HK-2 (cell line): ENCODE results near the gene GABRR3.

Source experiments
- DNase-seq: peaks from one replicate; pipeline ENCODE4 v3.0.0-alpha.2; 2018; ENCODE audit not compliant: unreplicated experiment

GABRR3 gene

DNA sequence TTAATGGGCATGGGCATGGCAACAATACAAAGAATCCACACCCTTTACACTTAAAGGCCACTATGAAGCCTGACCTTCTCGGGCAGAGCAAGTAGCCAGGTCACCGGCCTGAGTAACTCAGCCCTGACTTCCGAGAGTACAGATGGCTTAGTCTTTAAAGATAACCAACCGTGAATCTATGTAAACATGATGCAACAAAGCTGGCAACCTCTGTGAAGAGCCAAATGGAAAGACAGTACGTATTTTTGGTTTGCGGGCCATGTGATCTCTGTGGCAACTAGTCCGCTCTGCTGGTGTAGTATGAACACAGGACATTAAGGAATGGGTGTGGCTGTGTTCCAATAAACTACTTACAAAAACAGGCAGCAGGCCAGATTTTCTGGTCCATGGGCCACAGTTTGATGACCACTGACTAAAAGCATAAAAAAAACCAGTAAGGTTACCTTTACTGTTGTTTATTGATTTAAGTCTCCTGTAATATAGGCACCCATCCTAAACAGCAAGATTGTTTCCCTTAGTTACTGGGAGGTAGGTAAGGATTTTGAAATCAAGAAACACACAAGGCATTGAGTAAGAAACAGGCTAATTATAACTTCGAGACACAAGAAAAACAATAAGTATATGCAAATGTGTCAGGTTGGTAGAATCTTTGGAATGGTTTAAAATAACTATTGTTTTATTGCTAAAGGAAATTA lies 77.4 kb downstream of the GABRR3 start:
- DNase-seq = no peak

DNA sequence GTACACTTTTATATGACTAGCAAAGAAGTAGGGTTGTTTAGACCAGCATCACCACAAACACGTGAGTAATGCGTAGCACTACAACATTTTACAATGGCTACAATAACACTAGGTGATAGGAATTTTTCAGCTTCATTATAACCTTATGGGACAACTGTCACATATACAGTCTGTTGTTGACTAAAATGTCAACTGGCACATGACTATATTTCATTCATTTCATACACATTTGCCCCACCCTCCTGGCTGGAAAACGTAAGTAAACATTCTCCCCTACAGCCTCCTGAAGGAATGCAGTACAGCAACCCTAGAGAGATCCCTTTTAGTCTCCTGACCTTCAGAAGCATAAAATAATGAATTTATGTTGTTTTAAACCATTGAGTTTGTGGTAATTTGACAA lies 79.1 kb downstream of the GABRR3 start:
- DNase-seq = no peak

DNA sequence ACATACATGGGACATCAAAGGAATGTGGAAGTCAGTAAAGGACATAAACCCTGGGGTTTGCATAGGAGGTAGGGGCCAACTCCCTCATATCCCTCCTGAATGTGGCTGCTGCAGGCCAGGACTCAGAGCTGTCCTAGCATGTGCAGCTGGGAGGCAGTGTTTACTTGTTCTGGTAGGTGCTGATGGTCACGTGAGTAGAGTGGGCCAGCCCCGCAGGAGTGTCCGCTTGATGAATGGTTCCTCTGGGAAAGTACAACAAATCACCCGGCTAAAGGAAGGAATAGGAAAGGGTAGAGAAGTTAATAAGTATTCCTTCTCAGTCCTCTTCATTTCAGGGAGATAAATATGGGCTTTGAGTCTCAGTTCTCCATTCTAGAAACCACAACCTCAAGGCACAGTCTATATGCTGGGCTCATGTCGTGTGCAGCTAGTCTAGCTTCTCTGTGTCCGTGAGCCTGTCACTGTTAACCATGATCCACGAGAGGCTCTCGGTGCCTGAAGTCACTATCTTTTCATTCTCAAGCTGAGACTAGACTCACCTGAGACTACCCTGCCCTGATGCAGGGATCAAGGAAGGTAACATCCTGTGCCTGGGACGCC lies 80.8 kb downstream of the GABRR3 start:
- DNase-seq = no peak

DNA sequence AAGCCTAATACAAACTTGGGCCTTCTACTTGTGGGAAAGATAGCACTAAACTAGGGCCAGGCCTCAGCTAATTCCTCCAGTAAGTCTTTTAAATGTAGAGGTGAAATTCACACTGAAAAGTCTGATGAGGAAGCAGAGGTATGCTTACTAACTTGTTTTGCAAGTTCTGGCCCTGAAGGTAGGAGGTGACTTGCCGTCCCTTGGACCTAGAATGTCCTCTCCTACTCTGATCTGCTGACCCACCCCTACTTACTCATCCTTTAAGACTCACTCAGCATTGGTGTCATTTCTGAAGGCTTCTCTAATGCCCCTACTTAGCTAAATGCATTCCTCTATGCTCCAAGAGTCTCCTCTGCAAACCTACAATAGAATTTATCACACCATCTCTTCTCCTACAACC lies 82.2 kb downstream of the GABRR3 start:
- DNase-seq = no peak

DNA sequence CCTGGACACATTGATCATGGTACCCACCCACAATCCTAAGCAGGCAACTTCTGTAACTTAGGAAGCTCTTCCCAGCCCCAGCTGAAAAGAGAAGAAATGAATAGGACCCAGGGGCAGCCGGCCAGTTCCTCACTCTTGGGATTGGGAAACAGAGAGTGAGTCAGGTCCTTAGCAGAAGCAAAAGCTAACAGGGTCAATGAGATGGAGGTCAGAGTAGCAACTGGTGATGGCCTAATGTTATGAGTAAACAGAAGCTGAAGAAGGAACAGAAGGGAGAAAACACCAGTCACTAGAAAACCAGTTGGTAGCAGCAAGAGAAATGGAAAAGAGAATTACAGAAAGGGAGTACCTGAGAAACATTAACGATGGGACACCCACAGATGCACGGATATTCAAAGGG lies 82.8 kb downstream of the GABRR3 start:
- no peak for DNase-seq

DNA sequence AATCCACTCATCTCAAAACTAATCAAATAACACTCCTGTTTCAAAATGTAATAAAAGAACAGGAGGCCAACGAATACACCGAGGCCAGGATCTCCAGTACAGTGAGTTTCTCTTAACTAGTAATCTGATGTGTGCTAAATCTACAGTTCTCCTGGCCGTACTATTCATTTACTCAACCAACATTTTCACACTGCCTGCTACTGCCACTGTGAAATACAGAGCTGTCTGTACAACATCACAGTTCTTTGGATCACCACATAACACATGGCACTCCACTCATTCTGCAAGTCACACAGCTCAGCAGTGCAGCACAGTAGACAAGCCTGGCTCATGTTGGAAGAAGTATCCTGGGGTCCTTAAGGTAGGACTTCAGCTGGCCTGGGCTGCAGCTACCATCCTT lies 84.8 kb downstream of the GABRR3 start:
- no peak for DNase-seq

DNA sequence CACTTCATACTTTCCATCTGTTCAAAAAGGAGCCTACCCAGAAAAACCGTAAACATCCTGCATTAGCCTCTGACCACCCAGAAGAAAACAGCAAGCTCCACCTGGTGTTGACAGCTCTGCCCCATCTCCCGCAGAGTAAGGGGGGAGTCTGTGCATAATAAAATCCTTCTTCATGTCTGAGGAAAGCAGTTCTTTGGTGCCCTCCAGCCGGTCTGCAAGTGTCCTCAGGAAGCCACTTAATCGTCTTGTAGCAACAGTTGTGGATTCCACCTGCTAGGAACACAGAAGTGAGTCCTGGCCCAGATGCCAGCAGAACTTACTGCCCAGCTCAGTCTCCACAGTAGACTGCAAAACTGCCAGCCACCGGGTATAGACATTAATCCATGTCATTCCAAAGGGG lies 85.4 kb downstream of the GABRR3 start:
- DNase-seq = no peak

DNA sequence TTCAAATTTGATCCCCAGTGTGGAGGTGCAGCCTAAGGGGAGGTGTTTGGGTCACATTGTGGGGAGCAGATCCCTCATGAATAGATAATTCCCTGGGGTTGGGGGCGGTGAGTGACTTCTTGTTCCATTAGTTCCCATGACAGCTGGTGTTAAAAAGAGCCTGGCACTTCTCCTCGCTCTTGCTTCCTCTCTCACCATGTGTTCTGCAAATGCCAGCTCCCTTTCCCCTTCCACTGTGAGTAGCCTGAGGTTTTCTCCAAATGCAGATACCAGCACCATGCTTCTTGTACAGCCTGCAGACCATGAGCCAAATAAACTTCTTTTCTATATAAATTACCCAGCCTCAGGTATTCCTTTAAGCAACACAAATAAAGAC lies 86.0 kb downstream of the GABRR3 start:
- DNase-seq = no peak

DNA sequence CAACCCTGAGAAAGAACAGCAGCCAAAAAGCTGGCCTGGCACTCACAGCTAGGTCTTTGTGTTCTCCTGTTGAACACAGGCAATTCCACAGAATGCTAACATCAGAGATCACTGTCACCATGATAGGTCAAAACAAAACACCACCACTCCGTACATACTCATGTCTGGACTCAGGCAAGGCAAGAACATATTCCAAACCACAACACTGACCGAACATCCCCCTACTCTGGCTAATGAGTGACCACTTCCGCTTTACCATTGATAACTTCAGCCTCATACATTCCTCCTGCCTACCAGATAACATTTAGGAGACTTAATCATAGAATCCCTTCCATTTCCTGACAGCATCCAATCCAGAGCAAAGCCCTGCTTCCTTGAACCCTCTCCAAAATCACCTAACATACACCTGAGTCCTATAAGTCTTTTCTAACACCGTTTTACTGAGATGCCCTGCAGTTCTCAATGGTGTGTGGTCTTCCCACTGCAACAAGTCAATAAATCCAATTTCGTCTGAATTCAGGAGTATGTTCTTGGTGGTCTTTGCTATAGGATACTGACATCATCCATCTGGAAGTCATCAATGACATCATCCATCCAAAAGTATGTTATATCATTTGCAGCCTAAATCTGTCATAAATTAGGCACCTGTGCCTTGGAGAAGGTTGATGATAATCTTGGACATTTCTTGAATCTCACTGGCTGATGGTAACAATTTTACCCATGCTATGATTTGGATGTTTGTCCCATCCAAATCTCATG lies 86.6 kb downstream of the GABRR3 start:
- DNase-seq = no peak

DNA sequence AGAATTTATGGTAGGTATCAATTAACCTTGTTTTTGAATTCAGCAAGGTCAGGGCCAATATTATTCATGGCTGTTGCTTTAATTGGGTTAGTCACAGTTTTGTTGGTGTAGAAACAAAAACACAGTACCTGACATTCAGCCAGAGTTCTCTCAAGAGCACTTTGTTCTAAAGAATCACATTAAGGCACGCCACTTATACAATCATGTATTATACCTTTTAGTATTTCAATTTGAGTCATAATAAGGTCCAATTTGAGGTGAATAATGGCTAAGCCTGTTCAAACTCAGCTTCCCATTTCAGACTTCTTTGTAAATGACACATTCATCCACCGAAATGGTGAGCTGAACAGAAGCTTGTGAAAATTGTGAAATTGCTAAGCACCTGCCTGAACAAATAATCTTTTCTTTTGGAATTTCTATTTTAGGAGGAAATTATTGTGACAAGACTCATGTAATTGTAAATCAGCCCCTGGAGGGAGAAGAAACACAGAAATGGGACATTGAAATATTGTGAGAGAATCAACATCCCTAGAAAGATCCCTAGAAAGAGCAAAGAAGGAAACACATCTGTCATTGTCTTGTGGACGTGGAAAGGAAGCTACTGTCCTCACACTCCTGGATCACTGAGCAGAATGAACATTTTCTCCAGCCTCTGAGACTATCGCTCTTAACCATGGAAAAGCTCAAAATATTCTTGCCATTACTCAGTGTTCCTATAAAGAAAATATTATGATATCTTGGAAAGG lies 92.1 kb downstream of the GABRR3 start:
- no peak for DNase-seq

DNA sequence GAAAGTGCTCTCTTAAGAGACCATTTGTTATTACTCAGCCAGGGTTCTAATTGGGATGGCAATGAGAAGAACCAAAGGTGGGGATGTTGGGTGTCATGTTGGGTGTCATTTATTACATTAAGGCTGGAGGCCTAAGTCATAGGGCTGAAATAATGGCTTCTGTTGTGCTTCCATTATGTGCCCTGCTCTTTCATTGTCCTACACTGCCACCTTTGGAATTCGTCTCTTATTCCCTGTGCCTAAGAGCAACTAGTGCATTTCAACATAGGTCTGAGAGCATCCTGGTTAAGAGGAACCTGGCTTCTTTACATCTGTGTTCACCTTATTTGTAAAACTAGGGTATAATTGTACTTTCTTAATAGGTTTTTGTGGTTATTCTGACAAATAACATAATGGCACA lies 95.1 kb downstream of the GABRR3 start:
- DNase-seq = no peak

DNA sequence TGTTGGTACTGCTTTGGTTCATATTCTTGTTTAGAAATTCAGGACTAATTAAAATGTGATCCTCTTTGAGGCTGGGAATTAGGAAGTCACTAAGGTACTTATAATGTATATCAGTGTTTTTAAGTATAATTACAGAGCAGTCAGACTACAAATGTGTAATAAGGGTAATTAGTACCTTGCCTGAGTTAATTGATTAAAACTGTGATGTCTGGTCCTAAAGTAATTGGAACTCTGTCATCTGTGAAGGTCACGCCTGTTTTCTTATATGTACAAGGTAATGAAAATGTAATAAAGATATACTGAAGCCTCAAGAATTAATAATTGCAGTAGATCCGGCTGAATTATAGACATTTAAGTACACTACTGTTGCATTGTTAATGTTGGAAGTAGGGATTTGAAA lies 95.7 kb downstream of the GABRR3 start:
- DNase-seq = no peak

DNA sequence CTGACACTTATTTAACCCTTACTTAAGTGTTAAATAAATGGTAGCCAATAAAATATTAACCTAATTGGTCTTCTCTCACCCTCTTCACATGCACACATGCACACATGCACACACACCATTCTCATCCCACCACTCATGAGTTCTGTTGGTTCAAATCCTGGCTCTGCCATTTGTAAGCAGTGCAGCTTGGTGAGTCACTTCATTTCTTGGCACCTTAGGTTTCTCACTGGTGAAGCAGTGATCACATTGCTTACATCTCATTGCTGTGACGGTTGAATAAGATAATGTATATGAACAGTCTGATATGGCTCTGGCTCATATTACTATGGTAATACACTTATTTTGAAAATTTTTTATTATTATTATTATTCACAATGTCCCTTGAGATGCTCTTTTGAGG lies 96.7 kb downstream of the GABRR3 start:
- DNase-seq = no peak

DNA sequence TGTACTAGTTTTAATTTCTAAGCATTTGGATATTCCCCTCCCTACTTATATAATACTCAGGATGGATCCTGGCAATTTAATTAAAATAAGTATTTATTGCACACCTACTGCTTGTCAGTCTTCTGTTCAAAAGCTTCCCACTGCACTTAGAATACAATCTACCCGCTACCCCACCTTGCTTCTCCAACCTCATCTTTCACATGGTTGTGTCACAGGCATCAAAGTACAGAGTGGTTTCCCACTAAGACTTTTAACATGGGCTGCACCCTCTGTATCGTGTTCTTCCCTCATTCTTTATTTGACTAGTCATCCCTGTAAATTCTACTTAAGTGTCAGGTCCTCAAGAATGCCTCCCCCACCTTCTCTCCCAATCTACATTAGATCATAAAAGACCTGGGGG lies 97.9 kb downstream of the GABRR3 start:
- DNase-seq = no peak

DNA sequence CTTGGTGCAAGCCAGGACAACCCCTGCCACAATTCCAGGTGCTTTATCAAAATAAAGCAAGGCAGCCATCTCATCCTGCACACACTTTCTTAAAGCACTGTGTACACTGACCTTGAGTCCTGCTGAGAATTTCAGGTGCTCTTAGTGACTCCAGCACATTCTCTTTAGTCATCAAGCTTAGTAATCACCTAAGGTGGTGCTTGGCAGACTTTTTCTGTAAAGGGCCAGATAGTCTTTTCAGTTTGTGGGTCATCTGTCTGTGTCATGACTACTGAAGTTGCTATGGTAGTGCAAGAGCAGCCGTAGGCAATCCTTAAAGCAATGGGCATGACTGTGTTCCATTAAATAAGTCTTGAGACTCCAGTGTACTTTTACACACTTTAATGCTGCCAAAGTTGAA lies 99.3 kb downstream of the GABRR3 start:
- DNase-seq = no peak
